Chondrocyte (in vitro differentiated cells): Measurements from ENCODE around the gene ATMIN. TPM values are rescaled to one million over a fixed set of nuclear protein-coding genes. Genes with fewer than 3 reads are reported as not detected.

Experiments
- DNase-seq: peaks from one replicate; pipeline ENCODE4 v3.0.0; 2021; ENCODE audit warnings: mixed read lengths, low spot score
- H3K27ac Mint-ChIP-seq: one replicate; pipeline ENCODE4 v1.8.0; 2021; ENCODE audit warnings: mild to moderate bottlenecking, moderate library complexity, mixed read lengths; ENCODE audit not compliant: unreplicated experiment
- H3K27me3 Mint-ChIP-seq: 2 replicates; pipeline ENCODE4 v1.8.0; 2021; ENCODE audit warnings: low read depth, mixed read lengths
- H3K36me3 Mint-ChIP-seq: 2 replicates; pipeline ENCODE4 v1.8.0; 2021; ENCODE audit warnings: low read depth, mixed read lengths
- H3K4me1 Mint-ChIP-seq: 2 replicates; pipeline ENCODE4 v1.8.0; 2021; ENCODE audit warnings: low read depth, mild to moderate bottlenecking, mixed read lengths
- H3K4me3 Mint-ChIP-seq: one replicate; pipeline ENCODE4 v1.8.0; 2021; ENCODE audit warnings: mild to moderate bottlenecking, moderate library complexity, mixed read lengths; ENCODE audit not compliant: unreplicated experiment
- H3K9me3 Mint-ChIP-seq: 2 replicates; pipeline ENCODE4 v1.8.0; 2021; ENCODE audit warnings: low read depth, mixed read lengths
- long read RNA-seq: library from polyadenylated mRNA; stranded (forward); transcript quantifications from one replicate; pipeline ENCODE4 v2.0.0, GENCODE V29; 2021
- total RNA-seq: library from RNA; stranded (reverse); gene quantifications from 3 replicates; pipeline ENCODE4 v1.2.1, GENCODE V29; 2021
- TF ChIP-seq, protein P1 (sequence below): fragments of 200-600 bp; sonication (generic); IDR thresholded peaks from 2 replicates; pipeline ENCODE4 v1.5.0; 2021; ENCODE audit warnings: antibody characterized with exemption, mild to moderate bottlenecking, moderate library complexity

Gene ATMIN, protein sequence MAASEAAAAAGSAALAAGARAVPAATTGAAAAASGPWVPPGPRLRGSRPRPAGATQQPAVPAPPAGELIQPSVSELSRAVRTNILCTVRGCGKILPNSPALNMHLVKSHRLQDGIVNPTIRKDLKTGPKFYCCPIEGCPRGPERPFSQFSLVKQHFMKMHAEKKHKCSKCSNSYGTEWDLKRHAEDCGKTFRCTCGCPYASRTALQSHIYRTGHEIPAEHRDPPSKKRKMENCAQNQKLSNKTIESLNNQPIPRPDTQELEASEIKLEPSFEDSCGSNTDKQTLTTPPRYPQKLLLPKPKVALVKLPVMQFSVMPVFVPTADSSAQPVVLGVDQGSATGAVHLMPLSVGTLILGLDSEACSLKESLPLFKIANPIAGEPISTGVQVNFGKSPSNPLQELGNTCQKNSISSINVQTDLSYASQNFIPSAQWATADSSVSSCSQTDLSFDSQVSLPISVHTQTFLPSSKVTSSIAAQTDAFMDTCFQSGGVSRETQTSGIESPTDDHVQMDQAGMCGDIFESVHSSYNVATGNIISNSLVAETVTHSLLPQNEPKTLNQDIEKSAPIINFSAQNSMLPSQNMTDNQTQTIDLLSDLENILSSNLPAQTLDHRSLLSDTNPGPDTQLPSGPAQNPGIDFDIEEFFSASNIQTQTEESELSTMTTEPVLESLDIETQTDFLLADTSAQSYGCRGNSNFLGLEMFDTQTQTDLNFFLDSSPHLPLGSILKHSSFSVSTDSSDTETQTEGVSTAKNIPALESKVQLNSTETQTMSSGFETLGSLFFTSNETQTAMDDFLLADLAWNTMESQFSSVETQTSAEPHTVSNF
- total RNA-seq = 27.9 to 34.5 TPM (median 34.4 TPM) in 3 replicates
- long read RNA-seq, full-length matches to known transcripts = 92 of 103 reads
- long read RNA-seq, partial matches to known transcripts = 4 of 103 reads
- long read RNA-seq, other reads (novel, unspliced or antisense) = 7 of 103 reads

DNA sequence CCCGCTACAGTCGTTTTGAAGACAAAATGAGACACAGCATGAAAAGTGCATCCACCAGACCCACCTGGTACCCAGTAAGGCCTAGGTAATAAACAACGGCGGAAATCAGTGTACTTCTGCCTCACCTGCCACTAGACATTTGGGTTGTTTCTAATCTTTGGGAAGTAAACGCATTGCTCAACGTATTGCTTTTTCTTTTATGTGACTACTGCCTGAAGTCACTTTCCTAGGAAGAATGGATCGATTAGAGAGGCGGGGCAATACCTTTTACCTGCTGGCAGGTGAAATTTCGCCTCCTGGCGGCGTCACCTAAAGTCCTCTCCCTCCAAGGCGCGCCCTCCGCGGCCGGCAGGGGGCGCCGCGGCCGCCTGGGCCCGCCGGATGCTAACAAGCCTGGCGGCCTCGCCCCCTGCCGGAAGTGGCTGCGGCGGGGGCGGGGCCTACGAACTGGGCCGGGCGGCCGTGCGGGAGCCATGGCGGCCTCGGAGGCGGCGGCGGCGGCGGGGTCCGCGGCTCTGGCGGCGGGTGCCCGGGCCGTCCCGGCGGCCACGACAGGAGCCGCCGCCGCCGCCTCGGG is at the start of gene ATMIN:
Gene ATMIN (plus strand): TSS at position 445 of the 577 bp plus-strand sequence. CDS start 29 bp downstream, at position 474.
- DNase-seq = no peak
- Mint-ChIP-seq H3K9me3 (no peaks in the 10 kb centered on the region), H3K4me1 (peaks cover 35% of the 10 kb centered on the region), H3K36me3 (peaks cover 3% of the 10 kb centered on the region), H3K27ac (peak within 1 kb of the TSS; percentile 81), H3K27me3 (no peaks in the 10 kb centered on the region), H3K4me3 (peak within 1 kb of the TSS; percentile 80)
- TF ChIP-seq, protein P1, sequence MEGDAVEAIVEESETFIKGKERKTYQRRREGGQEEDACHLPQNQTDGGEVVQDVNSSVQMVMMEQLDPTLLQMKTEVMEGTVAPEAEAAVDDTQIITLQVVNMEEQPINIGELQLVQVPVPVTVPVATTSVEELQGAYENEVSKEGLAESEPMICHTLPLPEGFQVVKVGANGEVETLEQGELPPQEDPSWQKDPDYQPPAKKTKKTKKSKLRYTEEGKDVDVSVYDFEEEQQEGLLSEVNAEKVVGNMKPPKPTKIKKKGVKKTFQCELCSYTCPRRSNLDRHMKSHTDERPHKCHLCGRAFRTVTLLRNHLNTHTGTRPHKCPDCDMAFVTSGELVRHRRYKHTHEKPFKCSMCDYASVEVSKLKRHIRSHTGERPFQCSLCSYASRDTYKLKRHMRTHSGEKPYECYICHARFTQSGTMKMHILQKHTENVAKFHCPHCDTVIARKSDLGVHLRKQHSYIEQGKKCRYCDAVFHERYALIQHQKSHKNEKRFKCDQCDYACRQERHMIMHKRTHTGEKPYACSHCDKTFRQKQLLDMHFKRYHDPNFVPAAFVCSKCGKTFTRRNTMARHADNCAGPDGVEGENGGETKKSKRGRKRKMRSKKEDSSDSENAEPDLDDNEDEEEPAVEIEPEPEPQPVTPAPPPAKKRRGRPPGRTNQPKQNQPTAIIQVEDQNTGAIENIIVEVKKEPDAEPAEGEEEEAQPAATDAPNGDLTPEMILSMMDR = peak; percentile 98

DNA sequence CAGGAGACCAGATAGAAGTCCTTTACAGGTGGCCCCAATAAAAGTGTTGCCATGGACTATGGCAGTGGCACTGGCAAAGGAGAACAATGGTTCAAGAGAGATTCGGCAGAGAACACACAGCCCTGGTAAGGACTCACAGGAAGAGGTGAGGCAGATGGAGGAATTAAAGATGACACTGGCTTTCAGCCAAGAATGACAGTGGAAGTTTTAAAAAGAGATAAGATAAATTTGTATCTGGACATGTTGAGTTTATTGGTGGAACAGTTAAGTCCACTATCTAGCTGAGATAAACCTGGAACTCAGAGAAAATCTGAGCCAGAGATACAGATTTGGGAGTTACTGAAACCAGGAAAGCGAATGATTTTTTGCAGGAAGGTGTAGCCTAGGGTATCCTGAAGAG is 49.1 kb upstream of the ATMIN start:
- H3K27ac Mint-ChIP-seq = peak overlapping the region; percentile 73
- TF ChIP-seq, protein P1 = no peak
- H3K27me3 Mint-ChIP-seq = no peaks in the 10 kb centered on the region
- H3K36me3 Mint-ChIP-seq = peaks cover 1% of the 10 kb centered on the region
- peaks cover 10% of the 10 kb centered on the region for H3K4me1 Mint-ChIP-seq
- no peak overlapping the region for H3K4me3 Mint-ChIP-seq
- no peaks in the 10 kb centered on the region for H3K9me3 Mint-ChIP-seq
- DNase-seq = no peak

- no peak overlapping the region for H3K4me3 Mint-ChIP-seq
- no peak for DNase-seq
- H3K4me1 Mint-ChIP-seq = peaks cover 24% of the 10 kb centered on the region
- no peaks in the 10 kb centered on the region for H3K9me3 Mint-ChIP-seq
- peaks cover 5% of the 10 kb centered on the region for H3K36me3 Mint-ChIP-seq
- no peak overlapping the region for H3K27ac Mint-ChIP-seq
- TF ChIP-seq, protein P1 = no peak
- H3K27me3 Mint-ChIP-seq = no peaks in the 10 kb centered on the region
Measured at GRCh38 chr16:80988756-80989155, 46.9 kb upstream of the ATMIN start.

- TF ChIP-seq, protein P1 = no peak
- Mint-ChIP-seq H3K4me3 (no peak overlapping the region), H3K9me3 (no peaks in the 10 kb centered on the region), H3K36me3 (peaks cover 5% of the 10 kb centered on the region), H3K27me3 (no peaks in the 10 kb centered on the region), H3K4me1 (peaks cover 31% of the 10 kb centered on the region), H3K27ac (no peak overlapping the region)
- DNase-seq = no peak
Measured at GRCh38 chr16:80989801-80990200, 45.8 kb upstream of the ATMIN start.

- no peak for DNase-seq
- Mint-ChIP-seq H3K4me3 (no peak overlapping the region), H3K4me1 (peaks cover 30% of the 10 kb centered on the region), H3K36me3 (peaks cover 5% of the 10 kb centered on the region), H3K27ac (no peak overlapping the region), H3K9me3 (no peaks in the 10 kb centered on the region), H3K27me3 (no peaks in the 10 kb centered on the region)
- TF ChIP-seq, protein P1 = no peak
Measured at GRCh38 chr16:80990577-80990976, 45.1 kb upstream of the ATMIN start.
